Stimulated activated CD4-positive, alpha-beta T cell treated with anti-CD3 and anti-CD28 coated beads, Interleukin-15, amount 100 ng/mL, for 24 hours (primary cell): ENCODE data around the gene TSPAN19.
A peak's percentile ranks its signal among the peaks of the same experiment; 100 is the strongest.
"Not testable (repeated sequence)": the region's sequence is repeated elsewhere in the genome, so short reads cannot be mapped to it uniquely, and the experiment has no call there.

Experiments used
- DNase-seq: peaks from one replicate; pipeline ENCODE4 v3.0.0-alpha.2; 2020

Gene TSPAN19

GRCh38 chr12:85036234-85036707, at the start of gene TSPAN19, which contains the start of gene LRRIQ1:
TSS of gene TSPAN19 (minus strand) at chr12:85036277. CDS start at chr12:85029946, 6,331 bp downstream.
TSS of gene LRRIQ1 (plus strand) at chr12:85036351. CDS start at chr12:85038177, 1,826 bp downstream.
- DNase-seq = peak; percentile 46

- no peak for DNase-seq
Observed at GRCh38 chr12:85085066-85085465, 49.0 kb upstream of the TSPAN19 start.

- DNase-seq = no peak
Observed at GRCh38 chr12:85076688-85077430, 40.8 kb upstream of the TSPAN19 start.

DNA sequence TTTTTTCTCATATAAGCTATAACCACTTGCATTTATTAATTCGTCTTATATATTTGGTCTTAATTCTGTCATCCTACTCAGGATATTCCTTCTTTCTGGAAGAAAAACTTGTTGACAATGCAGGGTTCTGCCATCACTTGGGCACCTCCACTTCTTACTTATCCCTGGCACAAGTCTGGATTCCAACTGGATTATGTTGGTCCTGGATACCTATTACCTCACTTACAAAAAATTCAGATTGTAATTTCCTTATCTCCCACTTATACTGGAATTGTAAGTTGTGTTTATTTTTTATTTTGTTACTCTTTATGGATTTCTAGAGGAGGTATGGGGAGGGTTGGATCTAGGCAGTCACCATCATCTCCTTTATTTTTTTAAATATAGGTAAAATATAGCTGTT, 36.7 kb upstream of the TSPAN19 start:
- no peak for DNase-seq

DNA sequence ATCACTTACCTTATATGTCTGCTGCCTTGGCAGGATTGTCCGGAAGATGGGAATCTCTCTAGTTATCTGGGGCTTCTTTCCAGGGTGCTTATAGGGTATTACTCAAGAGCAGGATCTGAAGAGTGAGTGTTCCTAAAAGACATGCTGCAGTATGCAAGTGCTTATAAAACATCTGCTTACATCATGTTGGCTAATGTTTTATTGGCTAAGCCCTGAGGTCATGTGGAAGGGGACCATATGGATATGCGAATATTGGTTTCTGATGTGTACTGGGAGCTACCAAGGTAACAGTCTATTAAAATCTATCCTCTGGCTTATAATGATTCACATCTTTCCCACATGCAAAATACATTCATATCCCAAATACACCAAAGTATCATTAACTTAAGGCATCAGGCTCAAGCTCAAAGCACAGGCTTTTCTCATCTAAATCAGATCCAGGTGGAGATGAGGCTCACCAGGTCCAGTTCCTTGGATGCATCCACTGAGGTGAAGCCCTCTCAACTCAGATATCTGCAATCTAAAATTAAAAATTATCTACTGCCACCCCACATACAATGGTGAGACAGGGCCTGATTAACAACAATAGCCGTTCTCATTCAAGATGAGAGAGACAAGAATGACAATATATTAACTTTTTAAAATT, 29.9 kb upstream of the TSPAN19 start:
- DNase-seq = no peak

- DNase-seq = no peak
Observed at GRCh38 chr12:85060916-85061315, 24.8 kb upstream of the TSPAN19 start.

DNA sequence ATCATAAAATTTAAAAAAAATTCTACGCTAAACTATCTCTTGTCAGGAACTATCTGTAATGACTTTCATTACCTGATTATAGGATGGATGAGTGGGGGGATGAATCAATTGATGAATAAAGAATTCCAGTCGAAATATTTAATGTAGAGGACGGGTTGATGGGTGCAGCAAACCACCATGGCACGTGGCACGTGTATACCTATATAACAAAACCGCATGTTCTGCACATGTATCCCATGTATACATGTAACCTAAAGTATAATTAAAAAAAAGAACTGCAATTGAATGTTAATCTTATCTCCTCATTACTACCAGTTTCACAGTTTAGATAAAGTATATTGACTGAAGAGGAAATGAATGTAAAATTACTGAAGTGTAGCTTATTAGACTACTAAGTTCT, 23.5 kb upstream of the TSPAN19 start:
- no peak for DNase-seq

DNA sequence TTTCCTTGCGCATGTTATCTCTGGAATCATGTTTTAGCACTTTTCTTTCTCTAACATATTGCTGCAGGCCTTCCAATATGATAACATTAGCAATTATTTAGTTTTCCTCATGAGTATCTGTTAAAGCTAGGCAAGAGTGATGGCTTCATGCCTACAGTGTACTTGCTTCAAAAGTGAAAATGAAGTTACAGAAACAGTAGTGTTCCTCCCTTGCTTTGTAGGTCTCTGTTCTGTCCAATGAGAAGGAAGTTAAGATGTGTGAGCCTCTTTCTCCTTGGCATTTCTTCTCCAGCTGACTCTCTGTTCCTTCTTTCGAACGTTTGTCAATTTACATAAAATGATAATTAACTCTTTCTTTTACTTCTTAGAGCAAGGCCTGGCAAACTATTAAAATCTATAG, 22.3 kb upstream of the TSPAN19 start:
- DNase-seq = no peak

DNA sequence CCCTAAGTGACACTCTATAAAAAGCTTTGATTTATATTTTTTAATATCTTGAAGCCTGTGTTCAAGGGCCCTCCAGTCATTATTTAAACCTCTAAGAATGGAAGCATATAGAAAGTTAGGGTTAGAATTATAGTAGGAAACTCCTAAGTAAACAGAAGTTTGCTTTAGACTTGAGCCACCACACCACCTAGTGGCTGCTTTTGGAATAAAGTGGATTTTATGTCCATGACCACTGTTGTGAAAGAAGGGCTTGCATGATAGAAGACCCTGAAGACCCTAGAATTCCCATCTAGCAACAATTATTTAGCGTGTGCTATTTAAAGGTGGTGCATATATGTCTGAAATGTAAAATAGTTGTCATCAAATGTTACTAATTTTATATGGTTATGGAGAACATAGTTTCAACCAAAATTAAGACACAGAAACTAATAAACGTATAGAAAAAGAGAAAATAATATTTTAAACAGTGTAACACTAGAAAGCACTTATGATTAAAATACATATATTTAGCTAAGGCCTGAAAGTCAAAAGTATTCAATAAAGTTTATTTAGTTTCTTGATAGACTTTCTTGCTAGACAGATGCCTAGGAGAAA, 21.4 kb upstream of the TSPAN19 start:
- DNase-seq = peak; percentile 23

GRCh38 chr12:85043829-85044228, 7.8 kb upstream of the TSPAN19 start:
- no peak for DNase-seq

GRCh38 chr12:85041395-85041794, 5.3 kb upstream of the TSPAN19 start:
- DNase-seq = no peak

DNA sequence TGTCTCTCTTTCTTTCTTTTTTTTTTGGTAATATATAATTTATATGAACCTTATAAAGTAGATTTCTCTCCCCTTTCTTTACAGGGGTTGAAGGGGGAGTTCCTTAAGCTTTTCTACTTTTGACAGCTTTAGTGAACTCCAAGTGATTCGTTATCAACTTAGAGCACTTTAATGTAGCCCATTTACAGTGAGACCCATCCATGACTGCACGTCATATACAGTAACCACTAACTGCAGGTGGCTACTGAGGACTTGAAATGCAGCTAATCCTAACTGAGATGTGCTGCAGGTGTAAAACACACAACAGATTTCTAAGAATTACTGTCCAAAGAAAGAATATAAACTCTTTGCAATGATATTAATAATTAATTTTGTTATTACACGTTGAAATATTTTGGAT, 656 bp upstream of the TSPAN19 start:
- no peak for DNase-seq

- no peak for DNase-seq
Observed at GRCh38 chr12:85029456-85029855, 6.6 kb downstream of the TSPAN19 start.

DNA sequence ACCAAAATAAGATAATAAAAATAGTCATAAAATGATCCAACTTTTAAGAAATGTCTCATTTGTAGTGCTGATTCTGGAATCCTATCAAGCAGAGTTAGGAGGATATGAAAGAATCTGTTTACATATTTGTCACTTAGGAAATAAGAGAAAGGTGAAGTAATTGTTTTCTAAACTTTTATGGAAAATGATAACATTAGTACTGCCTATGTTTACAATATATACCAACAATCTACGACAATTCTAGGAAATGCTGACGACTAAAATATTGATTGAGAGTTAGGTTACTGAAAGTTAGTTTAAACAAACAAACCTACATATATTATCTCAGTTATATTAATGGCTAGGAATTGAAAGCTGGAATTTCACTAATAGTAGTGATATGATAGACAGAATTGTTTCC, 18.0 kb downstream of the TSPAN19 start:
- no peak for DNase-seq

GRCh38 chr12:85017618-85018017, 18.5 kb downstream of the TSPAN19 start:
- DNase-seq = no peak

- DNase-seq = no peak
Observed at GRCh38 chr12:85017133-85017532, 18.9 kb downstream of the TSPAN19 start.

GRCh38 chr12:85016413-85016812, 19.7 kb downstream of the TSPAN19 start:
- no peak for DNase-seq

DNA sequence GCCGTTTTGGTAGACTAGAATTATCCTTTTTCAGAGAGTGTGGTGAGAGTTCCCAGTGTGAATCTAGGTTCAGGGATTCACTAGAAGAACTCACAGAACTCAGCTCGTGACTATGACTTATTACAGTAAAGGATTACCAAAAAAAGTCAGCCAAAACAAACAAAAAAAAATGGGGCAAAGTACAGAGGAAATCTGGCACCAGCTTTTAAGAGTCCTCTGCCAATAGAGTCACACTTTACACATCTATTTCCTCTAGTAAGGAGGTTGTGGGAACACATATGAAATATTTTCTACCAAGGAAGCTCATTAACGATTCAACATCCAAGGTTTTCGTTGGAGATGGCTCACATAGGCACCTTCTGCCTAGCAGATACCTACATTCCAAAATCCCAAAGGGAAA, 28.2 kb downstream of the TSPAN19 start:
- DNase-seq = no peak

DNA sequence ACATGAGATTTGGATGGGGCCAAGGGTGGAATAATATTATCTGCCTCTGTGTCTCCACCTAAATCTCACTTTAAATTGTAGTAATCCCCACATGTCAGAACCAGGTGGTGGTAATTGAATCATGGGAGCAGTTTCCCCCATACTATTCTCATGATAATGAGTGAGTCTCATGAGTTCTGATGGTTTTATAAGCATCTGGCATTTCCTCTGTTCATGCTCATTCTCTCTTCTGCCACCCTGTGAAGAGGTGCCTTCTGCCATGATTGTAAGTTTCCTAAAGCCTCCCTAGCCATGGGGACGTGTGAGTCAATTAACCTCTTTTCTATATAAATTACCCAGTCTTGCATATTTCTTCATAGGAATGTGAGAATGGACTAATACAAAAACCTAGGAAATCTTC, 29.9 kb downstream of the TSPAN19 start:
- DNase-seq = no peak

DNA sequence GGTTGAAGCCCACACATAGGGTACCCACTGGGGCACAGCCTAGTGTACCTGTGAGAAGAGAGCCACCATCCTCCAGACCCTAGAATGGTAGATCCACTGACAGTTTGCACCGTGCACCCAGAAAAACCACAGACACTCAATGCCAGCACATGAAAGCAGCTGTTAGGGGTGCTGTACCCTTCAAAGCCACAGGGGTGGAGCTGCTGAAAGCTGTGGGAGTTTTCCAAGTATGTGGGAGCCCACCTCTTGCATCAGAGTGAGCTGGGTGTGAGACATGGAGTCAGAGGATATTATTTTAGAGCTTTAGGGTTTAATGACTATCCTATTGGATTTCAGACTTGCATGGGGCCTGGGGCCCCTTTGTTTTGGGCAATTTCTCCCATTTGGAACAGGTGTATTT, 30.5 kb downstream of the TSPAN19 start:
- no peak for DNase-seq

DNA sequence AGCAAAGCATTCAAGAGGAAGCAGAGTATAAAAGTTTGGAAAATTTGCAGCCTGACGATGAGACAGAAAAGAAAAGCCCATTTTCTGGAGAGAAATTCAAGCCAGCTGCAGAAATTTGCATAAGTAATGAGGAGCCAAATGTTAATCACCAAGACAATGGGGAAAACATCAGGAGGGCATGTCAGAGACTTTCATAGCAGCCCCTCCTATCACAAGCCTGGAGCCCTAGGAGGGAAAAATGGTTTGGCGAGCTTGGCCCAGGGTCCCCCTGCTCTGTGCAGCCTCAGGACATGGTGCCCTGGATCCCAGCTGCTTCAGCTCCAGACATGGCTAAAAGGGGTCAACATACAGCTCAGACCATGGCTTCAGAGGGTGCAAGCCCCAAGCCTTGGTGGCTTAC, 31.0 kb downstream of the TSPAN19 start:
- DNase-seq = not testable (repeated sequence)

- DNase-seq = no peak
Observed at GRCh38 chr12:85004204-85004603, 31.9 kb downstream of the TSPAN19 start.

DNA sequence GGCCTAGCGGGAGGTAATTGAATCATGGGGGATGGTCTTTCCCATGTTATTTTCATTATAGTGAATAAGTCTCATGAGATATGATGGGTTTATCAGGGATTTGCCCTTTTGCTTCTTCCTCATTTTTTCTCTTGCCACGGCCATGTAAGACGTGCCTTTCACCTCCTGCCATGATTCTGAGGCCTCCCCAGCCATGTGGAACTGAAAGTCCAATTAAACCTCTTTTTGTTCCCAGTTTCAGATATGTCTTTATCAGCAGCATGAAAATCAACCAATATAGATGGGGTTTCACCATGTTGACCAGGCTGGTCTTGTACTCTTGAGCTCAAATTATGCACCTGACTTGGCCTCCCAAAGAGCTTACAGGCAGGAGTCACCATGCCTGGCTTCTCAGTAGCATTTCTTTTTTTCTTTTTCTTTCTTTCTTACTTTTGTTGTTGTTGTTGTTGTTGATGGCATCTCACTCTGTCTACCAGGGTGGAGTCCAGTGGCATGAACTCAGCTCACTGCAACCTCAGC, 33.2 kb downstream of the TSPAN19 start:
- no peak for DNase-seq

DNA sequence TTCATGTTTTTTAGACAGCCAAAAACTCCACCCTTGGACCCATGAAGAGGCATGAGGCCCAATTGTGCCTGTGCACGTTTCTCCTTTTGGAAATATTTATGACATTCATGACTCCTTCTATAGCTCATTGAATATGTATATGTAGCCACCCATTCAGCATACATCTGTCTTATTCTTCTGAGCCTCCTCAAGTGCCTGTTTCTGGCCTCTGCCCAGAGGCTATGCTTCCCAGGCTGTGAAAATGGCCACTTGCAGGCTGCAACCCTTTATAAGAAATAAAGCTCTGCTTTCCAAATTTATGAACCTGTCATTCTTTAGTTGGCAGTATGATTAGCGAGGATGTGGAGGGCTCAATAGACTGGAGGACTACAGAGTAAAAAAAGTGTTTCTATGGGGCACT, 35.3 kb downstream of the TSPAN19 start:
- no peak for DNase-seq
